GM12872 (cell line): ENCODE data around the gene MED7.

Source experiments
- TF ChIP-seq, protein P1 (sequence below): IDR thresholded peaks from 3 replicates; pipeline ENCODE4 v1.5.1; 2011; ENCODE audit warnings: low read depth, mild to moderate bottlenecking, low read length, moderate library complexity; ENCODE audit not compliant: insufficient read depth

MED7 gene

DNA sequence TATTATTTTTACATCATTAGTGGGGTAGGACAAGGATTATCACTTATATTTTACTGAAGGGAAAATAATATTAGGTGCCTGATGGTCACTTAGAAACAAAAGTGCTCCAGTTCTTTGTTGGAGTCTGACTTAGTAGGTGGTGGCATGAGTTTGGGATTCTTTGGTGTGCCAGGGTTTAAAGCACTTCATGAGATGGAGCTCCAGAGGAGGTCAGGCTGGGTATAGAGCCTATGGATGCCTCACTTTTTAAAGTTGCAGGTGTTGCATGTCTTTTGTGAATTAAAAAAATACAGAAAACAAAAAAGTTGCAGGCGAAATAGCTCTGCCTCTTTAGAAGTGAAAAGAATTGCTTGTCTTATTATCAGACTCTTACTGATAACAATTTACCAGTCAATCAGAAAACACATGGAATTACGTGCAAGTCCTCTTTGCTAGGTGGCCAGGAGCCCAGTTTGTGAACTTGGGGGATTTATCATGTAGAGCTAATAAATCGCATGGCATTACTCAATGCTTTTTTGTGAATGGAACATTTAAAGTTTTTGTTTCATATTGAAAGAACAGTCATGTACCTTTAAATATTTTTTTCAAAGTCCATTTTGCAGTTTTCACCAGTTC is 39.6 kb upstream of the MED7 start:
- TF ChIP-seq, protein P1, sequence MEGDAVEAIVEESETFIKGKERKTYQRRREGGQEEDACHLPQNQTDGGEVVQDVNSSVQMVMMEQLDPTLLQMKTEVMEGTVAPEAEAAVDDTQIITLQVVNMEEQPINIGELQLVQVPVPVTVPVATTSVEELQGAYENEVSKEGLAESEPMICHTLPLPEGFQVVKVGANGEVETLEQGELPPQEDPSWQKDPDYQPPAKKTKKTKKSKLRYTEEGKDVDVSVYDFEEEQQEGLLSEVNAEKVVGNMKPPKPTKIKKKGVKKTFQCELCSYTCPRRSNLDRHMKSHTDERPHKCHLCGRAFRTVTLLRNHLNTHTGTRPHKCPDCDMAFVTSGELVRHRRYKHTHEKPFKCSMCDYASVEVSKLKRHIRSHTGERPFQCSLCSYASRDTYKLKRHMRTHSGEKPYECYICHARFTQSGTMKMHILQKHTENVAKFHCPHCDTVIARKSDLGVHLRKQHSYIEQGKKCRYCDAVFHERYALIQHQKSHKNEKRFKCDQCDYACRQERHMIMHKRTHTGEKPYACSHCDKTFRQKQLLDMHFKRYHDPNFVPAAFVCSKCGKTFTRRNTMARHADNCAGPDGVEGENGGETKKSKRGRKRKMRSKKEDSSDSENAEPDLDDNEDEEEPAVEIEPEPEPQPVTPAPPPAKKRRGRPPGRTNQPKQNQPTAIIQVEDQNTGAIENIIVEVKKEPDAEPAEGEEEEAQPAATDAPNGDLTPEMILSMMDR = no peak

DNA sequence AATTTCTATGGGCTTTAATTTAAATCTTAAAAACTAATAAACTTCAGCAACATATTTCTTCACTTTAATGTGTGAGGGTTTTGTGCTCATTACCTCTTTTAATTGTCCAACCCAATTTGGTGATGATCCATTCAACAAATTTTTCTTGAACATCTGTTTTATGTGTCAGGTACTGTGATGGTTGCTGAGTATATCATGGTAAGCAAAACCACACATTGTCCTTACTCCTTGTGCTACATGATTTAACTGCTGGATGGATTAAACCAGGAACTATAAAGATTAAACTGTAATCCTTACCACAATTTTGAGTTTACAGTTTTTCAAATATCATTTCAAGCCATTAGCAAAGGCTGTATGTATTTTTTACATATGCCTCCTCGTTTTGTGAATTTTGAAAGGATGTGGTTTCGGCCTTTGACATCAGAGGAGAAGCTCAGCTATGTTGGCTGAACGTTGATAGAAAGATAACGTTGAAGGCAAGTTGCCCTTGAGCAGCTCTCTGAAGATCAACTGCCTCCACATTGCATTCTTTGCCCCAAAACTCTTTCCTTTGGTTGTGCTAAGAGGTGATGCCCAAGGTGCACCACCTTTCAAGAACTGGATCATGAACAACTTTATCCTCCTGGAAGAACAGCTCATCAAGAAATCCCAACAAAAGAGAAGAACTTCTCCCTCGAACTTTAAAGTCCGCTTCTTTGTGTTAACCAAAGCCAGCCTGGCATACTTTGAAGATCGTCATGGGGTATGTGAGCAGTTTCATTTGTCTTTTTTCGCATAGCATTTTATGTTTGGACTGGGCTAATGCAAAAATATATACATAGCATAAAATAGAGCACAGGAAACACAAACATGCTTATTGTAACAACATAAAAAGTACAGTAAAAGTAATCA is 38.0 kb upstream of the MED7 start, which contains the start of gene ITK:
ITK (plus strand) TSS at position 467 of the 891 bp plus-strand sequence; CDS start at position 605, 138 bp downstream.
- TF ChIP-seq, protein P1 = no peak

DNA sequence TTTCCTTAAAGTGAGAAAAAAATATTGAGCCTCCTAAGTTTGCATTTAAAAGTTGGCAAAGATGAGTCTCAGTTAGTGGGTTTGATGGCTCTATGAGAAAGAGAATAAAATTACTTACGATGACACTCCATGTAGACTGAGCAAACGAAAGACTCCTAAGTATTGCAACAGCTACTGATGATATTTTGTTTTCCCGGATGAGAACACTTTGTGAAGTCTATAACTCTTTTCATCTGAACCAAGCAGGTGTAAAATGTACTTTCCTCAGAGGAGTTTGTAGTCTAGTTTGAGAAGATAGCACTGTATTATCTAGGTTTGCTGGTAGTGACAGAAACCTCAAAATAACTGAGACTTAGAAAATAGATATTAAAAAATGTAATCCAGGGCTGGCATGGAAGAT is 36.3 kb upstream of the MED7 start:
- TF ChIP-seq, protein P1 = no peak

DNA sequence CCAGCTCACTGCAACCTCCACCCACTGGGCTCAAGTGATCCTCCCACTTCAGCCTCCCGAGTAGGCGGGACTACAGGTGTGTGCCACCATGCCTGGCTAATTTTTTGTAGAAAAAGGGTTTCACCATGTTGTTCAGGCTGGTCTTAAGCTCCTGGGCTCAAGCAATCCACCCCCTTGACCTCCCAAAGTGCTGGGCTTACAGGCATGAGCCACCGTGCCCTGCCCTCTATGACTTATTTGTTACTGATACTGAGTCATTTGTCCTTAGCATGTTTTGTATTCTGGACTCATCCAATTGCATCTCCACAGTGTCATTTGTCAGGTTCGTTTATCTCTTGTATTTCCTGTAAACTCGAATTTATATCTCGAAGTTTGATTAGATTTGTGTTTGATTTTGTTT is 35.3 kb upstream of the MED7 start:
- TF ChIP-seq, protein P1 = no peak

DNA sequence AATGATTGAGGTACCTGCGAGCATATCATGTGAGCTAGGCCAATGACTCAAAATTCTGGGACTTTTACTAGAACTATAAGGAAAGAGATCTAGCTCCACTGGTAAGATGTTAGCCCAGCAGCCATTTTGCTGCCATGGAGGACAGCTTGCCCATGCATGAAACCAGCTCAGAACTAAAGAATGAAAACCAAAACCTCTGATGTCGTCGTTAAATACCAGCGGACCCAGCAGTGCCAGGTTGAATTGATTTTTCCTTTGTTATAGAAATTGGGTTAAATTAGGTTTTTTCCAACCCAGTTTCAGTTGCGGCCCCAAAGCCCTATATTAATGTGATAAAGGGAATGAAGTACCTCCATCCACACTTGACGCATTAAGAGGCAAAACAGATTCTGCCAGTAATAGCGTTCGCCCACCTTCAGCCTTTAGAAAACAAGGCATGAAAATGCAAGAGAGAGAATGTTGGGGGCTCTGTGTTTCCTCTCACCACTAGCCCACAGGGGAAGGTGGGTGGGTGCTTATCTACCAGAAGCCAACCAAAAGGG is 32.5 kb upstream of the MED7 start:
- TF ChIP-seq, protein P1 = no peak

DNA sequence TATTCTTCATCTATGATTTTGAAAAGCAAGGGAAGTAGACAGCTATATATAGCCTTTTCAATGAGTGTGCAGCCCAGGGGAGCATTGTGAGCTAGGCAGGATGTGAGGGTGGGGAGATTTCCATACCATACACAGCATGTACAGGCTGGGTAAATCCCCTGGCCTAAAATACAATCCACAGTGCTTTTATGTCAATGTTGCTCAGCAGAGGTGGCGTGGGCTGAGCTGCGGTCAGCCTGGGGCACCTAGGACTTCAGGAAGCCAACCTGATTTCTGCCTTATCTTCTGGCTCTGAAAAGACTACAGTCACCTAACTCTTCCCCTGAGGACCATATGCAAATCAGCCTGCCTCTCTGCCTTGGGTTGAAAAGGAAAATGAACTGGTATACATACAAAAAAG is 29.7 kb upstream of the MED7 start:
- TF ChIP-seq, protein P1 = no peak

DNA sequence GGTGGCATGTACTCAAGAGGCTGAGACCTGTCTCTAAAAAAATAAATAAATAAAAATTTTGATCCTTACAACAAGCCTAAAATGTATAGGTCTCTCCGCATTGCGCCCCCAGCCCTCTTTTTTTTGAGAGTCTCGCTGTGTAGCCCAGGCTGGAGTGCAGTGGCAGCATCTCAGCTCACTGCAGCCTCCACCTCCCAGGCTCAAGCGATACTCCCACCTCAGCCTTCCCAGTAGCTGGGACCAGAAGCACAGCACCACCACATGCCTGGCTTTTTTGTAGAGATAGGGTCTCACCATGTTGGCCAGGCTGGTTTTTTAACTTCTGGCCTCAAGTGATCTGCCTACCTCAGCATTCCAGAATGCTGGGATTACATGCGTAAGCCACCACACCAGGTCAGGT is 25.6 kb upstream of the MED7 start:
- TF ChIP-seq, protein P1 = no peak
